Gastroesophageal sphincter (tissue), 4 donors: ENCODE measurements around the gene GPATCH1. TPM values are rescaled to one million over a fixed set of nuclear protein-coding genes. Genes with fewer than 3 reads are reported as not detected.
A peak's percentile ranks its signal among the peaks of the same experiment; 100 is the strongest.
"Not testable (repeated sequence)": the region's sequence is repeated elsewhere in the genome, so short reads cannot be mapped to it uniquely, and the experiment has no call there.

Source experiments
- ATAC-seq: fragments of 150-250 bp; one replicate; pipeline ENCODE4 v1.9.1; 2016; ENCODE audit warnings: mild to moderate bottlenecking, moderate library complexity
- H3K27ac ChIP-seq, 4 donors: fragments of 200-600 bp; sonication (generic) in 3 of 4; 1 replicate in 3 of 4; 2 replicates in 1 of 4; pipeline ENCODE4 v1.5.1; 2016 to 2019
- H3K27me3 ChIP-seq: fragments of 200-600 bp; sonication (generic); one replicate; pipeline ENCODE4 v1.5.1; 2019
- H3K36me3 ChIP-seq, 2 donors: fragments of 200-600 bp; sonication (generic); one replicate each; pipeline ENCODE4 v1.5.1; 2019; ENCODE audit warnings: control low read depth in 1 of 2
- H3K4me1 ChIP-seq, 3 donors: fragments of 200-600 bp; sonication (generic); 1 replicate in 2 of 3; 2 replicates in 1 of 3; pipeline ENCODE4 v1.5.1; 2016 to 2019; ENCODE audit warnings: control low read depth in 2 of 3
- H3K4me3 ChIP-seq, 2 donors: fragments of 200-600 bp; sonication (generic); one replicate each; pipeline ENCODE4 v1.5.1; 2019; ENCODE audit warnings: mild to moderate bottlenecking in 1 of 2, moderate library complexity in 1 of 2
- H3K9me3 ChIP-seq, 3 donors: fragments of 200-600 bp; sonication (generic); one replicate each; pipeline ENCODE4 v1.5.1; 2017 to 2019; ENCODE audit warnings: control low read depth in 2 of 3
- EP300 ChIP-seq: sonication (generic); formaldehyde crosslinking; IDR thresholded peaks from one replicate; pipeline ENCODE4 v1.6.1; 2017; ENCODE audit warnings: antibody characterized with exemption, mild to moderate bottlenecking
- POLR2A ChIP-seq, 2 donors: fragments of 450-650 bp; IDR thresholded peaks; one replicate each; pipeline ENCODE4 v1.6.1; 2017; ENCODE audit warnings: antibody characterized with exemption in 2 of 2, mild to moderate bottlenecking in 2 of 2, moderate library complexity in 1 of 2
- POLR2AphosphoS5 ChIP-seq: sonication (generic); formaldehyde crosslinking; IDR thresholded peaks from one replicate; pipeline ENCODE4 v1.6.1; 2017; ENCODE audit warnings: antibody characterized with exemption
- WGBS, 2 donors: methylation state at CpG; one replicate each; pipeline ENCODE4 v1.1.5; 2018; ENCODE audit warnings: low coverage in 1 of 2; 5-methylcytosine and 5-hydroxymethylcytosine counted together
- total RNA-seq, 4 donors: library from RNA; depleted of rRNA; stranded (reverse); fragments of >200 nt; gene quantifications; one replicate each; pipeline ENCODE4 v1.1.0, GENCODE V29; 2016
- TF ChIP-seq, protein P1 (sequence below), 4 experiments: fragments of 200-600 bp in 2 of 4; fragments of 450-650 bp in 2 of 4; sonication (generic) in 1 of 4; IDR thresholded peaks; one replicate each; pipeline ENCODE4 v1.5.1; 2017 to 2019; ENCODE audit warnings: antibody characterized with exemption in 4 of 4, mild to moderate bottlenecking in 2 of 4, moderate library complexity in 2 of 4

The GPATCH1 gene, protein sequence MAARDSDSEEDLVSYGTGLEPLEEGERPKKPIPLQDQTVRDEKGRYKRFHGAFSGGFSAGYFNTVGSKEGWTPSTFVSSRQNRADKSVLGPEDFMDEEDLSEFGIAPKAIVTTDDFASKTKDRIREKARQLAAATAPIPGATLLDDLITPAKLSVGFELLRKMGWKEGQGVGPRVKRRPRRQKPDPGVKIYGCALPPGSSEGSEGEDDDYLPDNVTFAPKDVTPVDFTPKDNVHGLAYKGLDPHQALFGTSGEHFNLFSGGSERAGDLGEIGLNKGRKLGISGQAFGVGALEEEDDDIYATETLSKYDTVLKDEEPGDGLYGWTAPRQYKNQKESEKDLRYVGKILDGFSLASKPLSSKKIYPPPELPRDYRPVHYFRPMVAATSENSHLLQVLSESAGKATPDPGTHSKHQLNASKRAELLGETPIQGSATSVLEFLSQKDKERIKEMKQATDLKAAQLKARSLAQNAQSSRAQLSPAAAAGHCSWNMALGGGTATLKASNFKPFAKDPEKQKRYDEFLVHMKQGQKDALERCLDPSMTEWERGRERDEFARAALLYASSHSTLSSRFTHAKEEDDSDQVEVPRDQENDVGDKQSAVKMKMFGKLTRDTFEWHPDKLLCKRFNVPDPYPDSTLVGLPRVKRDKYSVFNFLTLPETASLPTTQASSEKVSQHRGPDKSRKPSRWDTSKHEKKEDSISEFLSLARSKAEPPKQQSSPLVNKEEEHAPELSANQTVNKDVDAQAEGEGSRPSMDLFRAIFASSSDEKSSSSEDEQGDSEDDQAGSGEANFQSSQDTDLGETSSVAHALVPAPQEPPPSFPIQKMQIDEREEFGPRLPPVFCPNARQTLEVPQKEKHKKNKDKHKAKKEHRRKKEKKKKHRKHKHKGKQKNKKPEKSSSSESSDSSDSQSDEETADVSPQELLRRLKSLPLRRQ
- 10 to 100 TPM in 1 of 4 donors, 1 to 10 TPM in 3; 6.2 to 10.4 (median 6.8) TPM for total RNA-seq

DNA sequence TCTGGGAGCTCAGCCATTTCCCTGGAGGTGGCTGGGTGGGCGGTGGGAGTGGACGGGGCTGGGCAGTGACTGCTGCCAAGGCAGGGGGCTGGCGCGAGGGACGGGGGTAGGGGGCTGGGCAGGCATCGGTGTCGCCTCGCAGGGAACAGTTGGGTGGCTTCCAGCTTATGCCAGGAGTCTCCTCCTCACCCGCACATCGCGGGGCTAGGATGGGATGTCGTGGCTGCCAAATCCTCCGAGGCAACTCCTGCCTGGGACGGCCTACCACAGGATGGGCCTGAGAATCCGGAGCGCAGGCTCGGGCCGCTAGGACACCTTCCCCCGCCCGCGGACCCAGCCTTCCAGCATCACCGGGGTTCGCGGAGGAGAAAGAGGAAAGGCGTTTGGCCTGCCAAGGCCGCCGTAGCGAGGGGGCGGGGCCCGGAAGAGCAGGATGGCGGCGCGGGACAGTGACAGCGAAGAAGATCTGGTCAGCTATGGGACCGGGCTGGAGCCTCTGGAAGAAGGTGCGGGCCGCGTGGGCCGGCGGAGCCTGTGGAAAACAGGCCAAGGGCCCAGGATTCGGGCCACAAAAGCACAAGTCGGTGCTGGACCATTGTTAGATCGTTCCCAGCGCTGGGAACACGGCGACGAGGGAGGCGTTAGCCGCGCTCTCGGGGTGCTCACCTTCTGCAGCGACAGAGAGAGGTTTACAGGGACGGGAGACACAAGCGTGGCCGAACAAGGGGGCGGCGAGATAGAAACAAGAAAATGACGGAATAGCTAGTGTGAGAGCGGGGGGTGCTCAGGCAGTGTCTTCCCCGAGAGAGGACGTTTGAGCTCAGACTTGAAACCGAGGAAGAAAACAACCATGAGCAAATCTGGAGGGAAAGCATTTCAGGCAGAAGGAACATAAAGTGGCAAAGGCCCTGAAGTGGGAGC lies at the start of gene GPATCH1:
GPATCH1 (plus strand) TSS at position 421 of the 921 bp plus-strand sequence; CDS start at position 434, 13 bp downstream.
- Histone ChIP-seq H3K27me3 (peaks cover 6% of the 10 kb centered on the region), H3K27ac (peak within 1 kb of the TSS; percentile 30 to 83 (median 80)), H3K36me3 (peaks cover 0 to 6% of the 10 kb centered on the region in 2 donors), H3K4me1 (peaks cover 0 to 21% (median 9%) of the 10 kb centered on the region in 3 donors), H3K9me3 (no peaks in the 10 kb centered on the region), H3K4me3 (peak within 1 kb of the TSS; percentile 71 to 87)
- ATAC-seq, result peak; percentile 97
- TF ChIP-seq, protein P1, sequence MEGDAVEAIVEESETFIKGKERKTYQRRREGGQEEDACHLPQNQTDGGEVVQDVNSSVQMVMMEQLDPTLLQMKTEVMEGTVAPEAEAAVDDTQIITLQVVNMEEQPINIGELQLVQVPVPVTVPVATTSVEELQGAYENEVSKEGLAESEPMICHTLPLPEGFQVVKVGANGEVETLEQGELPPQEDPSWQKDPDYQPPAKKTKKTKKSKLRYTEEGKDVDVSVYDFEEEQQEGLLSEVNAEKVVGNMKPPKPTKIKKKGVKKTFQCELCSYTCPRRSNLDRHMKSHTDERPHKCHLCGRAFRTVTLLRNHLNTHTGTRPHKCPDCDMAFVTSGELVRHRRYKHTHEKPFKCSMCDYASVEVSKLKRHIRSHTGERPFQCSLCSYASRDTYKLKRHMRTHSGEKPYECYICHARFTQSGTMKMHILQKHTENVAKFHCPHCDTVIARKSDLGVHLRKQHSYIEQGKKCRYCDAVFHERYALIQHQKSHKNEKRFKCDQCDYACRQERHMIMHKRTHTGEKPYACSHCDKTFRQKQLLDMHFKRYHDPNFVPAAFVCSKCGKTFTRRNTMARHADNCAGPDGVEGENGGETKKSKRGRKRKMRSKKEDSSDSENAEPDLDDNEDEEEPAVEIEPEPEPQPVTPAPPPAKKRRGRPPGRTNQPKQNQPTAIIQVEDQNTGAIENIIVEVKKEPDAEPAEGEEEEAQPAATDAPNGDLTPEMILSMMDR (IDR thresholded peaks at IDR 0.05), result no peak
- TF ChIP-seq POLR2AphosphoS5, result peak; percentile 89
- peak in 1 of 2 donors; percentile 41 for TF ChIP-seq POLR2A (IDR thresholded peaks at IDR 0.05)
- 0 to 1% methylated on average over 22 to 24 of the region's 62 CpGs for WGBS, 2 donors

DNA sequence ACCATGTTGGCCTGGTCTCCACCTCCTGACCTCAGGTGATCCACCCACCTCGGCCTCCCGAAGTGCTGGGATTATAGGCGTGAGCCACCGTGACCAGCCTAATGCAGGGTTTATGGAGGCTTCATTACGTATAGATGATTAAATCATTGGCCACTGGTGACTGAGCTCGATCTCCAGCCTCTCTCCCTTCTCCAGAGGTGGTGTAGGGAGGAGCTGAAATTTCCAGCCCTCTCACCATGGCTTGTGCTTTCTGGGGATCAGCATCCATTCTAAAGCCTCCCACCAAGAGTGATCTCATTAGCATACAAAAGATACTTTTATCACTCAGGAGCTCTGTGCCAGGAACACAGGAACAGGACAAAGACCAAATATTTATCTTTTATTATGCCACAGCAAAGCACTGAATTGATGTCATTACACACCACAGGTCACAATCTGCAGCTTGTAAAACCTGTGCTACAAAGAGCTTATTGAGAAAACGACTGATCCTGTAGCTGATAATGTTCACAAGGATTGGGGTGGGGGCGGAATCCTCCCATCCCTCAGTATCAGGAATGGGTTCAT lies 48.7 kb upstream of the GPATCH1 start:
- Histone ChIP-seq H3K36me3 (no peaks in the 10 kb centered on the region), H3K4me1 (no peaks in the 10 kb centered on the region), H3K27me3 (no peaks in the 10 kb centered on the region), H3K4me3 (no peak overlapping the region), H3K27ac (no peak overlapping the region), H3K9me3 (peaks cover 0 to 21% (median 0%) of the 10 kb centered on the region in 3 donors)
- TF ChIP-seq POLR2AphosphoS5 (no peak), POLR2A (IDR thresholded peaks at IDR 0.05) (no peak), EP300 (no peak)
- TF ChIP-seq, protein P1 (IDR thresholded peaks at IDR 0.05), result no peak
- 76 to 79% methylated on average over 5 of the region's 8 CpGs for WGBS, 2 donors
- no peak for ATAC-seq

DNA sequence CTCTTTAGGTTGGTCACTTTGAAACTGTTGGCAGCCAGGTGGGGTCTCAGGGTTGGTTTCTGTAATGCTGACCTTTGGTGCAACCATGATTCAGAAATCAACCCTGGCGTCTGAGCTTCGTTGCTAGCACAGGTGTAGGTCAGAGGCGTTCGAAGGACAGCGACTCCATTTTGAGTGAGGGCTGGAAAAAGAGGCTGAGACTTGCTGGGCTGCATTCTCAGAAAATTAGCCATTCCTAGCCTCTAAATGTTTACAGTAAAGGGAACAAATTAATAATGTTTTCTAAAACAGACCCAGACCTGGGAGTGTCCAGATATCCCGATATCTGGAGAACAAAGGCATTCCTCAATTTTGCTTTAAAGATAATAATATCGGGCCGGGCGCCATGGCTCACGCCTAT lies 45.5 kb upstream of the GPATCH1 start:
- Histone ChIP-seq H3K27ac (no peak overlapping the region), H3K4me3 (no peak overlapping the region), H3K36me3 (no peaks in the 10 kb centered on the region), H3K4me1 (no peaks in the 10 kb centered on the region), H3K9me3 (peaks cover 0 to under 1% (median 0%) of the 10 kb centered on the region in 3 donors), H3K27me3 (no peaks in the 10 kb centered on the region)
- whole genome bisulfite sequencing, 2 donors, result 87 to 92% methylated on average over 2 to 8 of the region's 10 CpGs
- ATAC-seq, result no peak
- TF ChIP-seq, protein P1 (IDR thresholded peaks at IDR 0.05), result no peak
- TF ChIP-seq POLR2A (IDR thresholded peaks at IDR 0.05), result no peak
- TF ChIP-seq POLR2AphosphoS5, result no peak
- TF ChIP-seq EP300, result no peak

DNA sequence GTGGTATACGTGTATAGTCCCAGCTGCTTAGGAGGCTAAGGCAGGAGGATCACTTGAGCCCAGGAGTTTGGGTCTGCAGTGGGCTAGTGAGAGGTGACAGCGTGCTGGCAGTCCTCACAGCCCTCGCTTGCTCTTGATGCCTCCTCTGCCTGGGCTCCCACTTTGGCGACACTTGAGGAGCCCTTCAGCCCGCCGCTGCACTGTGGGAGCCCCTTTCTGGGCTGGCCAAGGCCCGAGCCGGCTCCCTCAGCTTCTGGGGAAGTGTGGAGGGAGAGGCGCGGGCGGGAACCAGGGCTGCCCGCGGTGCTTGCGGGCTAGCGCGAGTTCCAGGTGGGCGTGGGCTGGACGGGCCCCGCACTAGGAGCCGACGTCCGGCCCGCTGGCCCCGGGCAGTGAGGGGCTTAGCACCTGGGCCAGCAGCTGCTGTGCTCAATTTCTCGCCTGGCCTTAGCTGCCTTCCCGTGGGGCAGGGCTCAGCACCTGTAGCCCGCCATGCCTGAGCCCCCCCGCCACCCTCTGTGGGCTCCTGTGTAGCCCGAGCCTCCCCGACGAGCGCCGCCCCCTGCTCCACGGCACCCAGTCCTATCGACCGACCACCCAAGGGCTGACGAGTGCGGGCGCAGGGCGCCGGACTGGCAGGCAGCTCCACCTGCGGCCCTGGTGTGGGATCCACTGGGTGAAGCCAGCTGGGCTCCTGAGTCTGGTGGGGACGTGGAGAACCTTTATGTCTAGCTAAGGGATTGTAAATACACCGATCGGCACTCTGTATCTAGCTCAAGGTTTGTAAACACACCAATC lies 44.4 kb upstream of the GPATCH1 start:
- not testable (repeated sequence) for H3K4me1 ChIP-seq, H3K27me3 ChIP-seq, H3K27ac ChIP-seq, H3K9me3 ChIP-seq, H3K36me3 ChIP-seq, H3K4me3 ChIP-seq, ATAC-seq
- 100% methylated on average over 1 of the region's 45 CpGs; no CpG with 5 or more reads in 1 of the 2 donors for WGBS, 2 donors

DNA sequence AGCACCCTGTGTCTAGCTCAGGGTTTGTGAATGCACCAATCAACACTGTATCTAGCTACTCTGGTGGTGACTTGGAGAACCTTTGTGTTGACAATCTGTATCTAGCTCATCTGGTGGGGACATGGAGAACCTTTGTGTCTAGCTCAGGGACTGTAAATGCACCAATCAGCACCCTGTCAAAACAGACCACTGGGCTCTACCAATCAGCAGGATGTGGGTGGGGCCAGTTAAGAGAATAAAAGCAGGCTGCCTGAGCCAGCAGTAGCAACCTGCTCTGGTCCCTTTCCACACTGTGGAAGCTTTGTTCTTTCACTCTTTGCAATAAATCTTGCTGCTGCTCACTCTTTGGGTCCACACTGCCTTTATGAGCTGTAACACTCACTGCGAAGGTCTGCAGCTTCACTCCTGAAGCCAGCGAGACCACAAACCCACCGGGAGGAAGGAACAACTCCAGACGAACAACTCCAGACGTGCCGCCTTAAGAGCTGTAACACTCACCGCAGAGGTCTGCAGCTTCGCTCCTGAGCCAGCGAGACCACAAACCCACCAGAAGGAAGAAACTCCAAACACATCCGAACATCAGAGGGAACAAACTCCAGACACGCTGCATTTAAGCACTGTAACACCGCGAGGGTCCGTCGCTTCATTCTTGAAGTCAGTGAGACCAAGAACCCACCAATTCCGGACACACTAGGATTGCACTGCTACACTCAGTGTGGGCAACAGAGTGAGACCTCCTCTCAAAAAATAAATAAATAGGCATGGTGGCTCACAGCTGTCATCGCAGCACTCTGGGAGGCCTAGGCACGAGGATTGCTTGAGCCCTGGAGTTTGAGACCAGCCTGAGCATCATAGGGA lies 43.6 kb upstream of the GPATCH1 start:
- WGBS, 2 donors, result 80 to 88% methylated on average over 1 to 8 of the region's 18 CpGs
- ATAC-seq, H3K9me3 ChIP-seq, H3K36me3 ChIP-seq, H3K4me1 ChIP-seq, H3K27ac ChIP-seq, H3K4me3 ChIP-seq, H3K27me3 ChIP-seq: not testable (repeated sequence)
